HL-60/S4 treated with retinoic acid at 250 ng/mL for 4 days and 3 days (cell line): ENCODE data around the gene CDC27.
"Not testable (repeated sequence)": the region's sequence is repeated elsewhere in the genome, so short reads cannot be mapped to it uniquely, and the experiment has no call there.

ENCODE experiments used
- in situ Hi-C: fragments of 300-500 bp; cut with MboI; formaldehyde crosslinking; loops from 2 replicates; pipeline ENCODE4 v1.7.0; 2022; ENCODE audit warnings: low sequenced_read_pairs

CDC27 gene

DNA sequence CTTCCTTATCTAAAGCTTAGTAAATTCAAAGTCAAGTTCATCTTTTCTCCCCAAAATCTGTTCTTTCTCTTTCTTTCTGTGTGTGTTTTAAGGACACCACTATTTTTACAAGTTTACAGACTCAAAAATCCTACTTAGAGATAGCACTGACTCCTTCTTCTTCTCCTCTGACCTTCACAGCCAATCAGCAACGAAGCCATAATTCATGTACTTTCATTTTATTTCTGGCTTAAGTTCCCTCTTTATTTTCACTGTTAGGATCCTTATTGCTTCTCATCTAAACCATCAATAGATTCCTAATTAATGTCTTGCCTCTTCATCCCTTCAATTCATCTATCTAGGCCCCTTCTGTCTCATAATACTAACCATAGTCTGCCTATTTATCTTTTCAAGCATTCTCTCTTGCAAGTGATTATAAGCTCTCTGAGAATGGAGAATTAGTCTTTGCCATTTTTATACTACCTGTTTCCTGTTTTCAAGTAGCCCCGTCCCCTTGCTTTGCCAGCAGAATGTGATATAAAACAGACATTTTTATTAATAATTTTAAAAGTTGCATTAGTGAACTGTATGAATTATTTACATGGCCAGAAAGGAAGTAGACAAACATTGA lies 27.0 kb downstream of the CDC27 start:
- in situ Hi-C loops, result no loop called here

DNA sequence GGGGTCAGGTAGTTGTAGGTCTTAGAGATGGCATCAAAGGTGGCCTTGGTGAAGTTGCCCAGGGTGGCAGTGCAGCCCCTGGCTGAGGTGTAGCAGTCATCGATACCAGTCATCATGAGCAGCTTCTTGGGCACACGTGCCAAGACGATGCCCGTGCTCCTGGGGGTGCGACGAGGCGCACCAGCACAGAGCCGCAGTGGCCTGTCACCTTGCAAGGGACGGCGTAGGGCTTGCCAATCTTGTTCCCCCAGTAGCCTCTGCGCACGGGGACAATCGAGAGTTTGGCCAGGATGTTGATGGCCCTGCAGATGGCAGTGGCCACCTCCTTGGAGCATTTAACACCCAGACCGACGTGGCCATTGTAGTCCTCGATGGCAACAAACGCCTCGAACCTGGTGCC lies 29.8 kb downstream of the CDC27 start:
- in situ Hi-C loops, result no loop called here

DNA sequence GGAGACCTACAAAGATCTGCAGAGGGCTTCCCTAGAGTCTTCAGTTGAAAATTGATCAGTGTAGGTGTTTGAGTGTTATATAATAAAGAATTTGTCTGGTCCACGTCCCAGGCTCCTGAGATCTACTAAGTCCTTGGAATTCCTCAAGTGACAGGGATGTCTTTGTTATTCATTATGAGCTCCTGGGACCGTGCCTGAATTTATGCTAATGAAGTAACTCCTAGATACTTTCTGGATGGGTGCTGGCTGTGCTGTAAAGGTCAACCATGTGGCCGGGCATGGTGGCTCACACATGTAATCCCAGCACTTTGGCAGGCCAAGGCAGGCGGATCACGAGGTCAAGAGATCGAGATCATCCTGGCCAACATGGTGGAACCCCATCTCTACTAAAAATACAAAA lies 43.7 kb downstream of the CDC27 start:
- in situ Hi-C loops, result no loop called here

DNA sequence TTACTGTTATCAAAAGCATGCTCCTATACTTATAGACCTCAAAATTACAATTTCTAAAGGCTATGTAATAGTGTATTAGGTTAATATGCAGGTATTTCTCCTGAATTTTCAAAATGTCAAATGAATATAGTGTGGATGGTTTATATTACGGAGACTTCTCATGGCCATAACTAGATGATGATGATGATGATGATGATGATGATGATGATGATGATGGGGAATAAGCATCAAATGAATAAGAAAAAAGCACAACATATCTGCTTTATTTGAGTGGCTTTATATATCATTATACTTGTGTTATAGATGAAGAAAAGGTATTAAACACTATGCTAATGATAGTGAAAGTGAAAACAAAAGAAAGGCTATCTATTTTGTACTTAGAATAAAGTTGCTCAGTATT lies 53.9 kb downstream of the CDC27 start:
- in situ Hi-C loops, result no loop called here

DNA sequence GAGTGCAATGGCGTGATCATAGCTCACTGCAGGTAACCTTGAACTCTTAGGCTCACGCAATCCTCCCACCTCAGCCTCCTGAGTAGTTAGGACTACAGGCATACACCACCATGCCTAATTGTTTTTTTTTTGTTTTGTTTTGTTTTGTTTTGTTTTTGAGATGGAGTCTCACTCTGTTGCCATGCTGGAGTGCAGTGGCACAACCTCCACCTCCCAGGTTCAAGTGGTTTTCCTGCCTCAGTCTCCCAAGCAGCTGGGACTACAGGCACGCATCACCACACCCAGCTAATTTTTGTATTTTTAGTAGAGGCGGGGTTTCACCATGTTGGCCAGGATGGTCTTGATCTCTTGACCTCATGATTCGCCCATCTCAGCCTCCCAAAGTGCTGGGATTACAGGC lies 54.7 kb downstream of the CDC27 start:
- in situ Hi-C loops, result not testable (repeated sequence)

DNA sequence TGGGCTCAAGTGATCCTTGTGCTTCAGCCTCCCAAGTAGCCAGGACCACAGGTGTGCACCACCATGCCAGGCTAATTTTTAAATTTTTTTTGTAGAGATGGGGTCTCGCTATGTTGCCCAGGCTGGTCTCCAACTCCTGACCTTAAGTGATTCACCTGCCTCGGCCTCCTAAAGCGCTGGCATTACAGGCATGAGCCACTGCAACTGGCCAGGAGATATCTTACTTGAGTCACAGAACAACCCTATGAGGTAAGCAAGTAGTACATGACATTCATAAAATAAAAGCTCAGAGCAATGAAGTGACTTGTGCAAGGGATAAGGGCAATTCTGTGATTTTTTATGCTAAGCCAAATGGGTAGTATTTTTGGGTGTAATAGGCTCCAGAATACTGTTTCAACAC lies 57.3 kb downstream of the CDC27 start:
- in situ Hi-C loops, result no loop called here

DNA sequence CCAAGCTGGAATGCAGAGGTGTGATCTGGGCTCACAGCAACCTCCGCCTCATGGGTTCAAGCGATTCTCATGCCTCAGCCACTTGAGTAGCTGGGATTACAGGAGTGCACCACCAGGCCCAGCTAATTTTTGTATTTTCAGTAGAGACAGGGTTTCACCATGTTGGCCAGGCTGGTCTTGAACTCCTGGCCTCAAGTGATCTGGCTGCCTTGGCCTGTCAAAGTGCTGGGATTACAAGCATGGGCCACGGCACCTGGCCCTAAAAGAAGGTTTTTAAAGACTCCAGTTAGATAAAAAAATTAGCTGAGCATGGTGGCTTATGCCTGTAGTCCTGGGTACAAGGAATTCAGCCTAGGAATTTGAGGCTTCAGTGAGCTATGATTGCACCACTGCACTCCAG lies 62.3 kb downstream of the CDC27 start:
- in situ Hi-C loops, result not testable (repeated sequence)

DNA sequence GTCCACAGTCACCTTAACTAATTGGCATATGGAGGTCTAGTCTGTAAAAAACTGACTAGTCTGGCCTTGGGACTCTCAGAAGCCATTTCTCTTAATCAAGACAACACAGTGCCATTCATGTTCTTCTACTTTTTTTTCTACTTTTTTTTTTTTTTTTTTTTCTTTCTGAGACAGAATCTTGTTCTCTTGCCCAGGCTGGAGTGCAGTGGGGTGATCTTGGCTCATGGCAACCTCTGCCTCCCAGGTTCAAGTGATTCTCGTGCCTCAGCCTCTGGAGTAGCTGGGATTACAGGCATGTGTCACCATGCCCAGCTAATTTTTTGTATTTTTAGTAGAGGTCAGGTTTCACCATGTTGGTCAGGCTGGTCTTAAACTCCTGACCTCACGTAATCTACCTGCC lies 65.8 kb downstream of the CDC27 start:
- in situ Hi-C loops, result not testable (repeated sequence)

DNA sequence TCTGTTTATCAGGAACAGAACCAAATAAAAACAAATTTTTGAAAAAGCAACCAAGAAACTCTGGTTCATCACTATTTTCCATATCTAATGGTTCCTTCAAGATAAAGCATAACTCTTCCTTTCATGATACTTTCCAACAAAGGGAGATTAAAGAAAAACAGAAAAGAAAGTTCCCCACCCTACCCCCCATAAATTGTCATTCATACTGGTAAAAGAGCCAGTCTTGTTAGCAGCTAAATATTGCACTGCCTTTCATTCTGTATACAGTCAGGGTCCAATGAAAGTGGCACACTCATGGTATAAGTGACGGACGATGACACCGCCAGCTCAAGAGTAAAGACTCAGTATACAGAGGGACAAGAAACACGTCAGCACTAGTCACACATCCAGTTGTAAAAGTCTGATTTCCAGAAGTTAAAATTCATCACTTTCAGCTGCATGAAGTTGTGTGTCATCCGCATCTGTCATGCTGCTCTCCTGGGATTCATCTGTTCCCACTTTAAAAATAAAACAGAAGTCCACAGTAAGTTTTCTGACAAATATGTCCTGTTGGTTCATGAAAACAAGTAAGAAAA lies 68.5 kb downstream of the CDC27 start:
- in situ Hi-C loops, result no loop called here

DNA sequence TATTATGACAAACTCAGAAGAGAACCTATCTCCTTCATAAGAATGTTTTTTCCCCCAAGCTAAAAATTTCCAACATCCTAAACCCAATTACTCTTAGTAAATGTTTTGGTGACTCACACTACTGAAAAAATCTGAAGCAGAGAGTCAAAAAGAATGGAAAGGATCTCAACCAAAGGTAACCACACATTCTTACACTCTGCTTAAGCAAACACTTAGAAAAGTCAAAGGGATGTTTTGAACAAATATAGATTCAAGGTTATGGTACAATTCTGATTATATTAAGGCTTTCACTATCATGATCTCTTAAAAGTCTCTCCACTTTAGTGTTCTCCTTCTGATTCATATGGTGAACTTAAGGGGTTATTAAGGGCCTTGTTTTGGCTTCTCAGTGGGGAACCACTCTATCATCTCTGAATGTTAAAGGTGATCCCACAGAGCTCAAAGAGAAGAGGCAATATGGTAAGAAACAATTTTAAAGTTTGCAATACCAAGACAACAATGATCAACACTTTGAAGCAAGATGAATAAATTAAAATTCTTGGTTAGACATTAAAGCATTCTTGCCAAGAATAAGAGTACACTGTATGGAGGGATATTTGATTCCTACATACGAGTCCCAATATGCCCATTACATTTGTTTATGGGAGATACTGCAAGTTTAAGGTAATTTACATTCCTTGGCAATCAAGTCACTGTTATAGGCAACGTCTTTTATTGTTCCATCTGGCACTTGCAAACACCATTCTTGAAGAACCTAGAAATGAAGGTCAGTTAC lies 69.2 kb downstream of the CDC27 start:
- in situ Hi-C loops, result no loop called here

DNA sequence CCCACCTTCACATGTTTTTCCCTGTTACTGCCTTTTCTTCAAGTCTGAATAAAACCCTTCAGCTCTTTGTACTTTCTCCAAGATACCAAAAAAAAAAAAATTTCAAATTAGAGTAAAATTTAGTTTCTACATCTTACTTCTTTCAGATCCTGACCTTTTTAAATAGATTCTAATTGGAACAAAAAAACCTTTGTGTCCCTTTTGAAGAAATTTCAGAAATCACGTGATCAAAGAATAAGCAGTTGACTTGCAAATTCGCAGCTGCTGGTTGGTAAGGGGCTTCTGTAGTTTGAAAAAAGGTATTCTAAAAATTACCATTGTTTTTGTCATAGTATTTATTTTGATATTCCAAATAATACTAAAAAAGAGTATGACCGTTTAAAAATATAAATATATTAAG lies 71.7 kb downstream of the CDC27 start:
- in situ Hi-C loops, result no loop called here

DNA sequence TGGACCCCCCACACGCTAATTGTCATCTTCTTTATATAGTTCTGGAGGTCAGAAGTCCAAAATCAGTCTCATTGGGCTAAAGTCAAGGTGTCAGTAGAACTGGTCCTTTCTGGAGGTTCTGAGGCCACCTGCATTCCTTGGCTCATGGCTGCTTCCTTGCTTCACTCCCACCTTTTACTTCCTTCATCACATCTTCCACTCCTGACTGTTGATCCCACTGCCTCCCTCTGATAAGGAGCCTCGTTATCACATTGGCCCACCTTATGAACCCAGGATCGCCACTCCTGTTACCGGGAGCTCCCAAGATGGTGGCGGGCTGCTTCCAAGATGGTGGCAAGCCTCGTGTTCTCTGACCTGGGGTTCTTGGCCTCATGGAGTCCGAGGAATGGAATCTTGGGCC lies 83.0 kb downstream of the CDC27 start:
- in situ Hi-C loops, result no loop called here

DNA sequence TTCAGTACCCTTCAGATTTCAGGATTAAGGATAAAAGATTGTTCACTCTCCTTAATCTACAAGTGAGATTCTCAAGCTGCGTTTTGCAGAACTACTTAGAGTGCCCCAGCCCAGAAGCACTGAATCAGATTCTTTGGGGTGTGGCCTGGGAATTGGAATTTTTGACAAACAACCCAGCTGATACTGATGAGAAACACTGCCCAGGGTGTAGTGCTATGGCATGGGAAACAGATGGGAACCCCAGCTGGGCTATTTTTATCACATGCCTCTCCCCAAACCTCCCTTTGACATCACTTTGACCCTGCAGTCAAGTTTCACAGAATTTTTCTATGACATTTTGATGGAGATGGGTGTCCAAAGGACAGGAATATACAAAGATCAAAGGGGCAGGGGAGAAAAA lies 83.8 kb downstream of the CDC27 start:
- in situ Hi-C loops, result not testable (repeated sequence)

DNA sequence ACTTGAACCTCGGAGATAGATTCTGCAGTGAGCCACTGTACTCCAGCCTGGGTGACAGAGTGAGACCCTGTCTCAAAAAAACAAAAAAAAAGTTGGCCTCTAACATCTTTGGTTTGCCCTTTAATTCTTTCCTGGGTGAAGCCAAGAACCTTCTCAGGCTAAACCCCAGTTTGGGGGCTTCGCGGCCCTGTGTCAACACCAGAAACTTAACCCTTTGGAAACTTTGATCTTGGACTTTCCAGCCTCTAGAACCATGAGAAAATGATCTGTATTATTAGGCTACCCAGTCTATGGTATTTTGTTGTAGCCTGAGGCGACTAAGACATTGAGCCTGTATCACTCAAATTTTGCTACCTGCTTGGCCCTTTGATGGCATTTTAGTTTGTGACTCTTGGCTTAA lies 86.2 kb downstream of the CDC27 start:
- in situ Hi-C loops, result no loop called here

DNA sequence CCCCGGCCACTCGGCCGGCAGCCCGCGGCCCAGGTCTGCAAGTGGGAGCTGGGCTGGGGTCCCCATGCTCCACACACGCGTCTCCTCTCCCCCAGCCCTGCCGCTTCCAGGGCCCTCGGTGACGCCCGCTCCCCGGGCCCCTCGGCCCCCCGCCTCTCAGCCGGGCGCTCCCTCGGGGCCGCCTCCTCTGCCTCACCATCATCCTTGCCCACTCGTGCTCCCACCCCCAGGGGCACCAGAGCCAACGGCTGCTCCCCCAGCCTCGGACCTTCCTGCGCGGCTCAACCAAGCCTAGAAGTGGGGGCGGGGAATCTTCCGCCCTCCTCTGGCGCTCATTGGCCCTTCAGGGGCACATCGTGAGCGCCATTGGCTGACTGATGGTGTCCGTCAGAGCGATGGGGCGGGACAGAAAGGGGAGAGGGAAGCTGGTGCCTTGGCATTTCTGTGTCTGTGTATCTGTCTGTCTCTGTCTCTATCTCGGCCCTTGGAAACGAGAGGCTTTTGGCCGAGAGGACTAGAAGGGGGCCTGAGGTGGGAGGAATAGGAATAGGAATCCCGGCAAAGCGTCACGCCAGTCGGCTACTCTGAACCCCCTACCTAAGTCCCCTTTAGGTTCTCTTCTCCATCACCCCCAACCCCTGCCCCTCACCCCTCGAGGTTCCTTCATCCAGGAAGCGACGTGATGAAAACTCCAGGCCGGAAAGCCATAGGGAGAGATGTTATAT lies 88.9 kb downstream of the CDC27 start:
- in situ Hi-C loops, result no loop called here

DNA sequence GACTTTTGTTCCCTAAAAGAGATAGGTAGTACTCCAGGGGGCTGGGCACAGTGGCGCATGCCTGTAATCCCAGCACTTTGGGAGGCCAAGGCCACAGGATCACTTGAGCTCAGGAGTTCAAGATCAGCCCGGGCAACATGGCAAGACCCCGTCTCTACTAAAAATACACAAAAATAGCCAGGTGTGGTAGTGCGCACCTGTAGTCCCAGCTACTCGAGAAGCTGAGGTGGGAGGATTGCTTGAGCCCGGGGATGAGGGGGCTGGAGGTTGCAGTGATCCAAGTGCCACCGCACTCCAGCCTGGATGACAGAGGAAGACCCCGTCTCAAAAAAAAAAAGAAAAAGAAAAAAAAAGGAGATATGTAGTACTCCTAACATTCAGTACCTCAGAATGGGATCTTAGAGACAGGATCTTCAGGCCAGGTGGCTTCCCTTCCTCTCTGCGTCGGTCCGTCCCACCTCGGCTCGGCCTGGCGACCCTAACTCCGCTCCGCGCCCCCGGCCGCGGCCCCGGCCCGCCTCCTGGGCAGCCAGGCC lies 89.6 kb downstream of the CDC27 start:
- in situ Hi-C loops, result no loop called here

DNA sequence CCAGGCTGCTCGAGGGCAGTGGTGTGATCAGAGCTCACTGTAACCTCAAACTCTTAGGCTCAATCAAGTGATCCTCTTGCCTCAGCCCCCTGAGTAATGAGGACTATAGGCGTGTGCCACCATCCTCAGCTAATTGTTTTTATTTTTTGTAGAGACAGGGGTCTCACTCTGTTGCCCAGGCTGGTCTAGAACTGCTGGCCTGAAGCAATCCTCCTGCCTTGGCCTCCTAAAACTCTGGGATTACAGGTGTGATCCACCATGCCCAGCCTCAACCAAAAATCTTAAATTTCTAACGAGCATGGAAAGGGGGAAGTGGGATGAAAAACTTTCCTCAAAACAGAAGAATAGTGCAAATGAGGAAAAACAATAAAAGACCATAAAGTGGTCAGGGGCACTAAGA lies 92.8 kb downstream of the CDC27 start:
- in situ Hi-C loops, result no loop called here

DNA sequence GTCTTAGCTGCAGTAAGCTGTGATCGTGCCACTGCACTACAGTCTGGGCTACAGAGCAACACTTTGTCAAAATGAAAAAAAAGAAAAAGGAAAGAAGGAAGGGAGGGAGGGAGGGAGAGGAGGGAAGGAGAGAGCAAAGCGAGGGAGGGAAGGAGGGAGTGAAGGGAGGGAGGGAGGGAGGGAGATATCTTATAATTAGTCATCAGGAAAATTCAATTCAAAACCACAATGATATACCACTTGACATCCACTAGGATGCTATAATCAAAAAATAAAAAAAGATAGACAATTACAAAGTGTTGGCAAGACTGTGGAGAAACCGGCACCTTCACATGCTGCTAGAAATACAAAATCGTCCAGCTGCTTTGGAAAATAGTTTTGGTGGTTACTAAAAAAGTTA lies 93.8 kb downstream of the CDC27 start:
- in situ Hi-C loops, result no loop called here

DNA sequence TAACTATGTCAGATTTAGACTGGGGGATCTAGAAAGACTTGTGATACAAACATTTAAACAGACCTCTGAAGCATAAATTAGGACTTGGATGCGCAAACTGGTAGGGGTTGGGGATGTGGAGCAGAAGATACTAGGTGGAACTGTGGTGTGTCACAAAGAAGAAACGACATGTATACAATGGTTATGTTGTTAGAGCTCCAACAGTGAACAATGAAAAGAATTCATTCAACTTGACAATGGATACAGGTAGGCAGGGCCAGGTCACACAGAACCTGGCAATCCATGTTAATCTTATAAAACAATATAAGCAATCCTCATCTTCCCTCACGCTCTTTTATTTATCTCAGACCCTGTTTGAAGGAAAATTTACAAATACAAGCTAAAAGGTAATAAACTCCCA lies 102.0 kb downstream of the CDC27 start:
- in situ Hi-C loops, result no loop called here

DNA sequence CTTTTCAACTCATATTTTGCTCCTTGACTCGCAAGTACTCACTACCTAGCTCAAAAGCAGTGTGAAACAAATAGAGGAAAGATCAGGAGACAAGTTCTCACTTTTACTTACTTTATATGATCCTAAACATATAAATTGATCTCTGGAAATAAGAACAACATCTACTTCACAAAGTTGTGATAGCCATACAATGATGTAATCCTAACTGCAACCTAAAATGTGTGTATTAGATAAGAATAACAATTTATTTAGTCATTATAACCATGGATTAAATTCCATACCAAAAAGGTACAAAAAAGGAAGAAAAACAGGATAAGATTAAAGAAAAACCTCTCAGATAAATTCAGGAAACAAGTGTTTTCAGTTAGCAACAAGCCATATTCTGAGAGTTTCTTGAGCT lies 103.4 kb downstream of the CDC27 start:
- in situ Hi-C loops, result no loop called here

DNA sequence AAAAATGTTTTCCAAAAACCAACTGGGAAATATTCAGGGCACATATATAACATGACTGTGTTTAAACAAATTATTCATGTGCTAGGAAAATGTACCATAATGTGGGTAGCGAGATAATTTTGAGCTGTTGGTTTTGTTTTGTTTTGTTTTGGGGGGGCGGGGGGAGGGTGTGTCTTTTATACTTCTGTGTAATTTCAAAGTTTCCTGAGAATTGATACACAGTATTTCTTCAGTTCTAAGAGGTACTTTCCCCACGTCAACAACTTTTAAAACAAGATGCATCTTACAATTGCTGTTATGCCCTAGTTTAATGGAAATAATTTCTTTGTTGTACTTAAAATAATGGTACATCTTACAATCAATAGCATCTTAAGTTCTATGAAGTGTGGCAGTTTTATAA lies 110.3 kb downstream of the CDC27 start:
- in situ Hi-C loops, result no loop called here

DNA sequence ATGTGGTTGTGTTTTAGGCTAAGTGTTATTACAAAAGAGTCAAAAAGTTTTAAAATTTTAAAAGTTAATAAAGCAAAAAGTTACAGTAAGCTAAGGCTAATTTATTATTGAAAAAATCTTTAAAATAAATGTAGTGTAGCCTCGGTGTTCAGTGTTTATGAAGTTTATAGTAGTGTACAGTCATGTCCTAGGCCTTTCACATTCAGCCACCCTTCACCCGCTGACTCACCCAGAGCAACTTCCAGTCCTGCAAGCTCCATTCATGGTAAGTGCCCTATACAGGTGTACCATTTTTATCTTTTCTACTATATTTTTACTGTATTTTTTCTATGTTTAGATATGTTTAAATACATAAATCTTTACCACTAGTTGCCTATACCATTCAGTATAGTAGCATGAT lies 111.5 kb downstream of the CDC27 start:
- in situ Hi-C loops, result no loop called here
